PC-9 (cell line): Measurements from ENCODE around the gene GSE1. TPM values are rescaled to one million over a fixed set of nuclear protein-coding genes. Genes with fewer than 3 reads are reported as not detected.

ENCODE experiments used
- BruUV-seq: library from RNA; stranded (reverse); fragments of 400-500 nt; replicated peaks from 2 replicates; lab custom pipeline; 2021; lab: Mats Ljungman, UMichigan
- CTCF ChIA-PET: fragments of 300-600 bp; sonication (Branson Sonifier 250); formaldehyde crosslinking; loops from one replicate; lab custom pipeline; 2022; ENCODE audit warnings: antibody characterized with exemption; lab: Charles Lee
- POLR2A ChIA-PET: fragments of 300-600 bp; sonication (Branson Sonifier 250); formaldehyde crosslinking; loops from one replicate; lab custom pipeline; 2022; ENCODE audit warnings: antibody characterized with exemption; ENCODE audit not compliant: unreplicated experiment; lab: Charles Lee
- DNase-seq, 2 experiments: peaks; one replicate each; pipeline versions ENCODE4 v3.0.0 to v3.0.0-alpha.2; 2015 to 2022; ENCODE audit warnings: mixed read lengths in 1 of 2
- H2AFZ ChIP-seq: fragments of 200-600 bp; sonication (generic); 2 replicates; pipeline ENCODE4 v1.8.1; 2017; ENCODE audit warnings: antibody characterized with exemption
- H3F3A ChIP-seq: fragments of 200-600 bp; sonication (generic); 2 replicates; pipeline ENCODE4 v1.8.1; 2017; ENCODE audit warnings: antibody characterized with exemption, mild to moderate bottlenecking, low read depth; ENCODE audit not compliant: insufficient read depth
- H3K27ac ChIP-seq: fragments of 200-600 bp; sonication (generic); 2 replicates; pipeline ENCODE4 v1.6.1; 2016; ENCODE audit warnings: mixed run types
- H3K27me3 ChIP-seq: fragments of 200-600 bp; sonication (generic); 2 replicates; pipeline ENCODE4 v1.6.1; 2016; ENCODE audit warnings: low read depth, mixed run types; ENCODE audit not compliant: insufficient read depth
- H3K36me3 ChIP-seq: fragments of 200-600 bp; sonication (generic); 2 replicates; pipeline ENCODE4 v1.6.1; 2016; ENCODE audit warnings: low read depth, mixed run types
- H3K4me1 ChIP-seq: fragments of 200-600 bp; sonication (generic); replicated peaks from 2 replicates; pipeline ENCODE4 v1.6.1; 2016; ENCODE audit warnings: mixed run types; ENCODE audit not compliant: insufficient read depth
- H3K4me2 ChIP-seq: fragments of 200-600 bp; sonication (generic); 2 replicates; pipeline ENCODE4 v1.6.1; 2017; ENCODE audit warnings: mixed run types
- H3K4me3 ChIP-seq: fragments of 200-600 bp; sonication (generic); 2 replicates; pipeline ENCODE4 v1.6.1; 2016; ENCODE audit warnings: mixed run types
- H3K79me2 ChIP-seq: fragments of 200-600 bp; sonication (generic); 2 replicates; pipeline ENCODE4 v1.6.1; 2017; ENCODE audit warnings: low read depth, mixed run types
- H3K9me2 ChIP-seq: fragments of 200-600 bp; sonication (generic); 2 replicates; pipeline ENCODE4 v1.8.1; 2017; ENCODE audit warnings: mild to moderate bottlenecking; ENCODE audit not compliant: insufficient read depth
- H3K9me3 ChIP-seq: fragments of 200-600 bp; sonication (generic); 2 replicates; pipeline ENCODE4 v1.8.1; 2016; ENCODE audit warnings: low read depth; ENCODE audit not compliant: insufficient read depth
- H4K20me1 ChIP-seq: fragments of 200-600 bp; sonication (generic); 2 replicates; pipeline ENCODE4 v1.8.1; 2017; ENCODE audit not compliant: insufficient read depth
- EZH2 ChIP-seq: fragments of 200-600 bp; sonication (generic); IDR thresholded peaks from 2 replicates; pipeline ENCODE4 v1.8.0; 2017; ENCODE audit warnings: antibody characterized with exemption, low read depth
- intact Hi-C: fragments of 100-400 bp; cut with micrococcal nuclease; formaldehyde crosslinking; loops from one replicate; pipeline ENCODE4 v1.10.0; 2022; ENCODE audit not compliant: unreplicated experiment
- total RNA-seq: library from RNA; stranded (reverse); gene quantifications from 2 replicates; pipeline ENCODE4 v1.2.3, GENCODE V29; 2021
- TF ChIP-seq, protein P1 (sequence below): fragments of 200-600 bp; sonication (generic); conservative IDR thresholded peaks from 2 replicates; pipeline ENCODE4 v1.6.1; 2017; ENCODE audit warnings: mixed run types, antibody characterized with exemption, mild to moderate bottlenecking, moderate library complexity

Gene GSE1
- total RNA-seq, 1 experiment from 2014 or later = 83.5 TPM

DNA sequence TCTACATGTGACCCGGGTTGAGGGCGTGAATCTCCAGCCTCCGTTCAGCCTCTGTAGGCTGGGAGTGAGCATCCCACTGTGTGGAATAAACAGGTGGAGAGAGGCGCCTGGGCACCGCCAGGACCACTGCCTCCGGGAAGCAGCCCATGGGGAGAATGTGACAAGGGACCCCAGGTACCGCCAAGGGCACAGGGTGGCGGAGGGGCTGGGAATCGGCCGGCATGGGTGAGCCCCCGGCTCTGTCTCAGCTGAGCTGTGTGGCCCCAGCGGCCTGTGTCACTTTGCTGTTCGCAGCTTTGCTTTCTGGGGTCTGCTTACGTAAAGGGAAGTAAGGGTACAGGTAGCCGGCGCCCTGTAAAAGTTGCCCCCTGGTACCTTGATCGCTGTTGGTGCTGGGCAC is 11.5 kb downstream of the GSE1 start:
- POLR2A ChIA-PET = no interaction called here
- Histone ChIP-seq H3K79me2 (peaks cover 97% of the 10 kb centered on the region), H3K9me3 (peaks cover 11% of the 10 kb centered on the region)

DNA sequence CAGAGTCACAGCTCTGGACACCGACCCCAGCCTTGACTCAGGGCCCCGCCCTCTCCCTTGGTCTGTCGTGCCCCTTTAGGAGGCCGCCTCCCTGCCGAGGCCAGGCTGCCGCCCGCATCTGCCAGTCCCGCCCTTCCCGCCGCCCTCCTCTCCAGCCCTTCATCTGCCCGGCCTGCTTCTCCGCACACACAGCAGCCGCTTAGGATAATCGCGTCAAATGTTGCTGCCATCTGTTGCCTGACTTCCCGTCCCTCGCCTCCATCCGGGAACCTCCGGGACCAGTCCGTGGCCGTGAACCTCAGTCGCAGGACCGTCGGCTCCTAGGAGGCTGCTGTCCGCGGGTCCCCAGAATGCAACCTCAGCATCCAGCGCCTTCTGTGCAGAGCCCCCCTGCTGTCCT is 11.9 kb downstream of the GSE1 start:
- intact Hi-C loops = no loop called here
- H3K4me3 ChIP-seq = no peak overlapping the region
- H3K79me2 ChIP-seq = peaks cover 97% of the 10 kb centered on the region
- H3K27me3 ChIP-seq = no peaks in the 10 kb centered on the region
- H3K9me2 ChIP-seq = no peaks in the 10 kb centered on the region
- CTCF ChIA-PET = no interaction called here
- TF ChIP-seq EZH2 = no peak
- TF ChIP-seq, protein P1, sequence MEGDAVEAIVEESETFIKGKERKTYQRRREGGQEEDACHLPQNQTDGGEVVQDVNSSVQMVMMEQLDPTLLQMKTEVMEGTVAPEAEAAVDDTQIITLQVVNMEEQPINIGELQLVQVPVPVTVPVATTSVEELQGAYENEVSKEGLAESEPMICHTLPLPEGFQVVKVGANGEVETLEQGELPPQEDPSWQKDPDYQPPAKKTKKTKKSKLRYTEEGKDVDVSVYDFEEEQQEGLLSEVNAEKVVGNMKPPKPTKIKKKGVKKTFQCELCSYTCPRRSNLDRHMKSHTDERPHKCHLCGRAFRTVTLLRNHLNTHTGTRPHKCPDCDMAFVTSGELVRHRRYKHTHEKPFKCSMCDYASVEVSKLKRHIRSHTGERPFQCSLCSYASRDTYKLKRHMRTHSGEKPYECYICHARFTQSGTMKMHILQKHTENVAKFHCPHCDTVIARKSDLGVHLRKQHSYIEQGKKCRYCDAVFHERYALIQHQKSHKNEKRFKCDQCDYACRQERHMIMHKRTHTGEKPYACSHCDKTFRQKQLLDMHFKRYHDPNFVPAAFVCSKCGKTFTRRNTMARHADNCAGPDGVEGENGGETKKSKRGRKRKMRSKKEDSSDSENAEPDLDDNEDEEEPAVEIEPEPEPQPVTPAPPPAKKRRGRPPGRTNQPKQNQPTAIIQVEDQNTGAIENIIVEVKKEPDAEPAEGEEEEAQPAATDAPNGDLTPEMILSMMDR = no peak
- H4K20me1 ChIP-seq = peaks cover 96% of the 10 kb centered on the region
- peaks cover 22% of the 10 kb centered on the region for H3K4me1 ChIP-seq
- POLR2A ChIA-PET = no interaction called here
- H3K36me3 ChIP-seq = peaks cover 6% of the 10 kb centered on the region
- H3F3A ChIP-seq = peaks cover 12% of the 10 kb centered on the region; the same call in 1 of the 2 replicates
- no peak for DNase-seq
- no peak overlapping the region for H3K4me2 ChIP-seq
- H3K9me3 ChIP-seq = peaks cover 12% of the 10 kb centered on the region
- H2AFZ ChIP-seq = no peak overlapping the region
- BruUV-seq = no TSS peak
- no peak overlapping the region for H3K27ac ChIP-seq

More for the DNA sequence above, 11.5 kb downstream of the GSE1 start:
- Histone ChIP-seq H3K4me2 (no peak overlapping the region), H3K27ac (no peak overlapping the region), H3K4me1 (peaks cover 23% of the 10 kb centered on the region), H3K4me3 (no peak overlapping the region), H3K27me3 (no peaks in the 10 kb centered on the region), H4K20me1 (peaks cover 96% of the 10 kb centered on the region), H2AFZ (no peak overlapping the region), H3K36me3 (peaks cover 6% of the 10 kb centered on the region), H3F3A (peaks cover 12% of the 10 kb centered on the region; the same call in 1 of the 2 replicates), H3K9me2 (no peaks in the 10 kb centered on the region)
- DNase-seq = no peak
- TF ChIP-seq, protein P1 = no peak
- no peak for TF ChIP-seq EZH2
- CTCF ChIA-PET = no interaction called here
- intact Hi-C loops = no loop called here
- BruUV-seq = no TSS peak

DNA sequence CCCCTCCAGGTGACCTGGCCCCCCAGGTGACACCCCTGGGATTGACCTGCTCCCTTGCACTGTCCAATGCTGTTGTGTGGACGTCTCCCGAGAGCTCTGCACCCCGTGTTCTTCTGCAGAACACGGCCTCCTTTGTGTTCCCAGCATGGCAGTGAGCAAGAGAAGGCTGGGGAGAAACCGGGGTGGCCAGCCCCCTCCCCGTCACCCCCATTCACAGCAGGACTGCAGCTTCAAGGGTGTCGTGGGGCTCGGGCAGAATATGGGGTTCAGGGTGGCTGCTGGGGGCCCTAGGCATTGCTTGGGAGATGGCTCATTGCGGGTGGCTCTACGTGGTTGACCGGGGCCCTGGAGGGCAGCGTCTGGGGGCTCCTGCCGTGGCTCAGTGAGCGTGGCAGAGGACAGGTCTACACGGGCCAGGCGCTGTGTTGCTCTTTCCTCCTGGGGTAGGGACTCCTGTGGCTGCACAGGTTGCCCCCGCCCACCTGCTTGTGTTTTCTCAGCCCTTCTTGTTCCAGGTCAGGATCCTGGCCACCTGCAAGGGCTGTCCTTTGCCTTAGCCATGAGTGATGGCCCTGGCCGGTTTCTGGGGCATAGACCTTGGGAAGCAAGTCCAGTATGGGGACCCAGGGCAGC is 12.5 kb downstream of the GSE1 start:
- Histone ChIP-seq H3K36me3 (peaks cover 6% of the 10 kb centered on the region), H3K27me3 (no peaks in the 10 kb centered on the region), H3K27ac (no peak overlapping the region), H3F3A (peaks cover 12% of the 10 kb centered on the region; the same call in 1 of the 2 replicates), H3K4me2 (no peak overlapping the region), H3K79me2 (peaks cover 97% of the 10 kb centered on the region), H2AFZ (no peak overlapping the region), H3K9me3 (peaks cover 12% of the 10 kb centered on the region), H3K9me2 (no peaks in the 10 kb centered on the region), H3K4me3 (no peak overlapping the region), H3K4me1 (peaks cover 16% of the 10 kb centered on the region), H4K20me1 (peaks cover 96% of the 10 kb centered on the region)
- no TSS peak for BruUV-seq
- ChIA-PET CTCF (no interaction called here), POLR2A (no interaction called here)
- no peak for DNase-seq
- intact Hi-C loops = no loop called here
- TF ChIP-seq, protein P1 = no peak
